PC-9 (cell line): ENCODE results near the gene INAFM2. TPM values are rescaled to one million over a fixed set of nuclear protein-coding genes. Genes with fewer than 3 reads are reported as not detected.
A peak's percentile ranks its signal among the peaks of the same experiment; 100 is the strongest.

Experiments
- BruUV-seq: library from RNA; stranded (reverse); fragments of 400-500 nt; replicated peaks from 2 replicates; lab custom pipeline; 2021; lab: Mats Ljungman, UMichigan
- CTCF ChIA-PET: fragments of 300-600 bp; sonication (Branson Sonifier 250); formaldehyde crosslinking; loops from one replicate; lab custom pipeline; 2022; ENCODE audit warnings: antibody characterized with exemption; lab: Charles Lee
- POLR2A ChIA-PET: fragments of 300-600 bp; sonication (Branson Sonifier 250); formaldehyde crosslinking; loops from one replicate; lab custom pipeline; 2022; ENCODE audit warnings: antibody characterized with exemption; ENCODE audit not compliant: unreplicated experiment; lab: Charles Lee
- DNase-seq, 2 experiments: peaks; one replicate each; pipeline versions ENCODE4 v3.0.0 to v3.0.0-alpha.2; 2015 to 2022; ENCODE audit warnings: mixed read lengths in 1 of 2
- H2AFZ ChIP-seq: fragments of 200-600 bp; sonication (generic); 2 replicates; pipeline ENCODE4 v1.8.1; 2017; ENCODE audit warnings: antibody characterized with exemption
- H3F3A ChIP-seq: fragments of 200-600 bp; sonication (generic); 2 replicates; pipeline ENCODE4 v1.8.1; 2017; ENCODE audit warnings: antibody characterized with exemption, mild to moderate bottlenecking, low read depth; ENCODE audit not compliant: insufficient read depth
- H3K27ac ChIP-seq: fragments of 200-600 bp; sonication (generic); 2 replicates; pipeline ENCODE4 v1.6.1; 2016; ENCODE audit warnings: mixed run types
- H3K27me3 ChIP-seq: fragments of 200-600 bp; sonication (generic); 2 replicates; pipeline ENCODE4 v1.6.1; 2016; ENCODE audit warnings: low read depth, mixed run types; ENCODE audit not compliant: insufficient read depth
- H3K36me3 ChIP-seq: fragments of 200-600 bp; sonication (generic); 2 replicates; pipeline ENCODE4 v1.6.1; 2016; ENCODE audit warnings: low read depth, mixed run types
- H3K4me1 ChIP-seq: fragments of 200-600 bp; sonication (generic); replicated peaks from 2 replicates; pipeline ENCODE4 v1.6.1; 2016; ENCODE audit warnings: mixed run types; ENCODE audit not compliant: insufficient read depth
- H3K4me2 ChIP-seq: fragments of 200-600 bp; sonication (generic); 2 replicates; pipeline ENCODE4 v1.6.1; 2017; ENCODE audit warnings: mixed run types
- H3K4me3 ChIP-seq: fragments of 200-600 bp; sonication (generic); 2 replicates; pipeline ENCODE4 v1.6.1; 2016; ENCODE audit warnings: mixed run types
- H3K79me2 ChIP-seq: fragments of 200-600 bp; sonication (generic); 2 replicates; pipeline ENCODE4 v1.6.1; 2017; ENCODE audit warnings: low read depth, mixed run types
- H3K9me2 ChIP-seq: fragments of 200-600 bp; sonication (generic); 2 replicates; pipeline ENCODE4 v1.8.1; 2017; ENCODE audit warnings: mild to moderate bottlenecking; ENCODE audit not compliant: insufficient read depth
- H3K9me3 ChIP-seq: fragments of 200-600 bp; sonication (generic); 2 replicates; pipeline ENCODE4 v1.8.1; 2016; ENCODE audit warnings: low read depth; ENCODE audit not compliant: insufficient read depth
- H4K20me1 ChIP-seq: fragments of 200-600 bp; sonication (generic); 2 replicates; pipeline ENCODE4 v1.8.1; 2017; ENCODE audit not compliant: insufficient read depth
- EZH2 ChIP-seq: fragments of 200-600 bp; sonication (generic); IDR thresholded peaks from 2 replicates; pipeline ENCODE4 v1.8.0; 2017; ENCODE audit warnings: antibody characterized with exemption, low read depth
- intact Hi-C: fragments of 100-400 bp; cut with micrococcal nuclease; formaldehyde crosslinking; loops from one replicate; pipeline ENCODE4 v1.10.0; 2022; ENCODE audit not compliant: unreplicated experiment
- total RNA-seq: library from RNA; stranded (reverse); gene quantifications from 2 replicates; pipeline ENCODE4 v1.2.3, GENCODE V29; 2021
- TF ChIP-seq, protein P1 (sequence below): fragments of 200-600 bp; sonication (generic); conservative IDR thresholded peaks from 2 replicates; pipeline ENCODE4 v1.6.1; 2017; ENCODE audit warnings: mixed run types, antibody characterized with exemption, mild to moderate bottlenecking, moderate library complexity

INAFM2 gene
- total RNA-seq, 1 experiment from 2014 or later, result 2.4 TPM

DNA sequence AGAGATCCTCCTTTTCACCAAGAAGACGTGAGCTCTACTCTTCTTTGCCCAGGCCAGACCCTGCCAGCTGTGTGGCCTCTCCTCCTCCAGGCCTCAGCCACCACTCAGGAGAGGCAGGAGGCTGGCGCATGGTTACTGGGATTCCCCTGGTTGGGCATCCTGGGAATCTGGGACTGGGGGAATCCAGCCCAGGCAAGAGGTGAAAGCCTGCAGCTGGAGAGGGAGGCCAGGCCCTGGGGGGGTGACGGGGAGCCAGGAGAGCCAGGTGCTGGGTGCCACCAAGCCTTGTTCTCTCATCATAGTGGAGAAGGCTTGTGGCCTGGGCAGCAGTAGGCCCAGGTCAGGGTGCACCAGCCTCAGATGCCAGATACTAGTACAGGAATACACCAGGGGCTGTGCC lies 11.0 kb downstream of the INAFM2 start:
- no peak overlapping the region for H2AFZ ChIP-seq
- no peaks in the 10 kb centered on the region for H3K9me2 ChIP-seq
- no peak overlapping the region for H3K4me2 ChIP-seq
- H3K4me1 ChIP-seq, result peaks cover 31% of the 10 kb centered on the region
- peaks cover 36% of the 10 kb centered on the region for H3K79me2 ChIP-seq
- H3K9me3 ChIP-seq, result no peaks in the 10 kb centered on the region
- TF ChIP-seq EZH2, result no peak
- H3K27ac ChIP-seq, result no peak overlapping the region
- no peak for DNase-seq
- H3F3A ChIP-seq, result peaks cover 88% of the 10 kb centered on the region
- intact Hi-C loops, result no loop called here
- 0 out of 2 replicates have a peak, but pooled peaks cover 3% of the 10 kb centered on the region for H4K20me1 ChIP-seq
- peaks cover 14% of the 10 kb centered on the region; the same call in 1 of the 2 replicates for H3K36me3 ChIP-seq
- BruUV-seq, result no TSS peak
- POLR2A ChIA-PET, result interaction anchor here (0.7 kb wide), 1 partner anchor 551 kb away, joined by 5 read pairs; no protein-coding TSS in a partner anchor
- CTCF ChIA-PET, result no interaction called here
- H3K4me3 ChIP-seq, result no peak overlapping the region
- H3K27me3 ChIP-seq, result no peaks in the 10 kb centered on the region

DNA sequence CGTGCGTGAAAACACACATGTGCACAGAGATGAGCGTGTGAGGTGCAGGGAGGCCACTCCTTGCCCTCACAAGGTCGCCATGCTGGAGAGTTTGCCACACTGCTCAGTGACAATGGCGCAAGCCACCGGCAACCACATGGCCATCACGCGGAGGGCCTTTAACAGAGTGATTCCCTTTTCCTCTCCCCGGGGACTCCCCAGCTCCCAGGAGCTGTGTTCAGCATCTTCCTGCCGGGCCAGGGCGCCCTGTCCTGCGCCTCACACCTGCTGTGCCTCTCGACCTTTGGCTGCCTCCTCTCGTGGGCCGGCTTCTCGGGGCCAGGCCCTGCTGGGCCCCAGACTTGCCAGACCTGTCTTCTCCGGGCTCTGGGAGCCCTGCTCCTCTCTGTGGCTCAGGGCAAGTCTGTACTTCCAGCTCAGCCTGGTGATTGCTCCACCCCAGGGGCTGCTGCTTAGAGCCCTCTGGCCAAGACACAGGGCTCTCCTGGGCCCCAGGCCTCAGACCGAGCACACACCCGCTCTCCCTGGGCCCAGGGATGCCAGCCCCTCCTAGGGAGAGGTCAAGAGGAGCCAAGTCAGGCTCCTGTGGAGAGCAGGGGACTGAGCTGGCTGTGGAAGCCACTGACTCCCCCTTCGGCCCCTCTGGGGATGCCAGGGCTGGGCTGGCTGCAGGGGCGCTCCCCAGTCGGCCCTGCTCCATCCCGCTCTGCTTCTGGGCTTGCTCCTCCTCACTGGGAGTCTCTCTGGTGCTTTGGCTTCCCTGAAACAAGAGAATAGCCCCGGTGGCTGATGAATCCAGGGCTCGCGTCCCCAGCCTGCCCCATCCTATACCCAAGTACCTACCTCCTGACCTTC lies 11.7 kb downstream of the INAFM2 start:
- Histone ChIP-seq H3K79me2 (peaks cover 43% of the 10 kb centered on the region), H3K36me3 (peaks cover 14% of the 10 kb centered on the region; the same call in 1 of the 2 replicates), H3K4me3 (no peak overlapping the region), H3K27me3 (no peaks in the 10 kb centered on the region), H3K4me2 (no peak overlapping the region), H3K27ac (no peak overlapping the region), H3K4me1 (peaks cover 31% of the 10 kb centered on the region), H2AFZ (no peak overlapping the region), H3K9me2 (no peaks in the 10 kb centered on the region), H3K9me3 (no peaks in the 10 kb centered on the region), H4K20me1 (0 out of 2 replicates have a peak, but pooled peaks cover 3% of the 10 kb centered on the region), H3F3A (peaks cover 84% of the 10 kb centered on the region)
- peak in 1 of 2 experiments; percentile 49 for DNase-seq
- TF ChIP-seq EZH2, result no peak
- TF ChIP-seq, protein P1, sequence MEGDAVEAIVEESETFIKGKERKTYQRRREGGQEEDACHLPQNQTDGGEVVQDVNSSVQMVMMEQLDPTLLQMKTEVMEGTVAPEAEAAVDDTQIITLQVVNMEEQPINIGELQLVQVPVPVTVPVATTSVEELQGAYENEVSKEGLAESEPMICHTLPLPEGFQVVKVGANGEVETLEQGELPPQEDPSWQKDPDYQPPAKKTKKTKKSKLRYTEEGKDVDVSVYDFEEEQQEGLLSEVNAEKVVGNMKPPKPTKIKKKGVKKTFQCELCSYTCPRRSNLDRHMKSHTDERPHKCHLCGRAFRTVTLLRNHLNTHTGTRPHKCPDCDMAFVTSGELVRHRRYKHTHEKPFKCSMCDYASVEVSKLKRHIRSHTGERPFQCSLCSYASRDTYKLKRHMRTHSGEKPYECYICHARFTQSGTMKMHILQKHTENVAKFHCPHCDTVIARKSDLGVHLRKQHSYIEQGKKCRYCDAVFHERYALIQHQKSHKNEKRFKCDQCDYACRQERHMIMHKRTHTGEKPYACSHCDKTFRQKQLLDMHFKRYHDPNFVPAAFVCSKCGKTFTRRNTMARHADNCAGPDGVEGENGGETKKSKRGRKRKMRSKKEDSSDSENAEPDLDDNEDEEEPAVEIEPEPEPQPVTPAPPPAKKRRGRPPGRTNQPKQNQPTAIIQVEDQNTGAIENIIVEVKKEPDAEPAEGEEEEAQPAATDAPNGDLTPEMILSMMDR, result no peak
- BruUV-seq, result no TSS peak
- ChIA-PET CTCF (interaction anchor here (0.6 kb wide), 1 partner anchor 12 kb away, joined by 3 read pairs; no protein-coding TSS in a partner anchor), POLR2A (no interaction called here)
- intact Hi-C loops, result no loop called here

DNA sequence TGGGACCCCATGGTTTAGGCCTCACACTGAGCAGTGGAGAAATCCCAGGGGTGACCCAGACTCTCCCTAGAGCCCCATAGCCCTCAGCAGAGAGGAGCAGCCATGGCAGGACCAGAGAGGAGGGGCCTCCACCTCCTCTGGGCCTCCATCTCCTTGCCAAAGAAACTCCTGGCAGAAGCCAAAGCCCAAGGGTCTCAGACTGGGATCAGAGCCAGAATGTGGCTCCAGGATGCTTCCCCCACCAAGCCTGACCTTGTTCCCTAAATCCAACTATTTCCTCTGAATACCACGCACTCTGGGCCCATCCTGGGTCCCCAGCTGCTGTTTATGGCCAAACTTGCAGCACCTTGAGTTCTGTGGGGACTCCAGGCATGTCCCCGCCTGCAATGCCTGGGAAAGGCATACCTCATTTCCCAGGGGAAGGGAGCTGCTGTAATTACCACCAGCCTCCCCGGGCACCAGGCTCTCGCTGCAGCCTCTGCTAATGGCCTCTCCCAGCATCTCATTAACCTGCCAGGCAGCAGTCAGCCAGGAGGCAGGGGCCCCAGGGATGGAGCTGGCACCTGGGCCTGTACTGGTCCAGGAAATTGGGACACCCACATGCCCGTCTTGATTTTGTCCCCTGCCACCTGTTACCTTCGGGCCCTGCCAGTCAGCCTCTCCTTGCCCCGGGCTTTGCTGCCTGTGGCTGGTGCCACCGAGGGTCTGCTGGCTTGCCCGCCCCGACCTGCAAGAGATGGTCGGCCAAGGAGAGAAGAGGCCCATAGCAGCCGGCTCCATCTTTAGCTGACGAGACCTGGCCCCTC lies 12.6 kb downstream of the INAFM2 start:
- POLR2A ChIA-PET, result interaction anchor here (0.6 kb wide), 1 partner anchor 9 kb away, joined by 3 read pairs; no protein-coding TSS in a partner anchor
- no peak for TF ChIP-seq EZH2
- TF ChIP-seq, protein P1, result no peak
- peaks cover 74% of the 10 kb centered on the region for H3F3A ChIP-seq
- peaks cover 34% of the 10 kb centered on the region for H3K4me1 ChIP-seq
- H3K79me2 ChIP-seq, result peaks cover 50% of the 10 kb centered on the region
- H3K4me3 ChIP-seq, result no peak overlapping the region
- no peak overlapping the region for H3K4me2 ChIP-seq
- intact Hi-C loops, result no loop called here
- no peaks in the 10 kb centered on the region for H3K9me2 ChIP-seq
- H3K36me3 ChIP-seq, result peaks cover 14% of the 10 kb centered on the region; the same call in 1 of the 2 replicates
- CTCF ChIA-PET, result interaction anchor here (0.6 to 1.6 kb wide), 2 partner anchors 45 to 174 kb away, joined by 3 to 5 read pairs; no protein-coding TSS in a partner anchor
- no TSS peak for BruUV-seq
- H3K9me3 ChIP-seq, result no peaks in the 10 kb centered on the region
- no peak overlapping the region; the same call in 1 of the 2 replicates for H3K27ac ChIP-seq
- 0 out of 2 replicates have a peak, but pooled peaks cover 3% of the 10 kb centered on the region for H4K20me1 ChIP-seq
- no peak overlapping the region for H2AFZ ChIP-seq
- no peaks in the 10 kb centered on the region for H3K27me3 ChIP-seq
- DNase-seq, result no peak
